ENCODE measurements around the gene RAD51D.
"Not testable (repeated sequence)": the region's sequence is repeated elsewhere in the genome, so short reads cannot be mapped to it uniquely, and the experiment has no call there.

Gene RAD51D

GRCh38 chr17:35094902-35095301 lies 24.8 kb downstream of the RAD51D start:
- DNase-seq (ENCODE audit: low read depth): no peak
- no peak for TF ChIP-seq CTCF (conservative IDR thresholded peaks at IDR 0.05; ENCODE audit: low read depth, low read length)
- no peak overlapping the region for H3K4me3 ChIP-seq (ENCODE audit: low read length)

- H3K4me3 ChIP-seq (ENCODE audit: low read length): not testable (repeated sequence)
Observed at GRCh38 chr17:35090707-35091106, 29.0 kb downstream of the RAD51D start.

GRCh38 chr17:35089586-35090296 lies 29.9 kb downstream of the RAD51D start:
- DNase-seq (ENCODE audit: low read depth): no peak
- peak overlapping the region; percentile 46 for H3K4me3 ChIP-seq (ENCODE audit: low read length)
- TF ChIP-seq CTCF (conservative IDR thresholded peaks at IDR 0.05; ENCODE audit: low read depth, low read length): peak; percentile 14

More at GRCh38 chr17:35090707-35091106, 29.0 kb downstream of the RAD51D start:
- DNase-seq (ENCODE audit: low read depth): not testable (repeated sequence)

GRCh38 chr17:35088881-35089585 lies 30.6 kb downstream of the RAD51D start:
- peak; percentile 63 for TF ChIP-seq CTCF (conservative IDR thresholded peaks at IDR 0.05; ENCODE audit: low read depth, low read length)
- no peak for DNase-seq (ENCODE audit: low read depth)
- peak overlapping the region; percentile 93 for H3K4me3 ChIP-seq (ENCODE audit: low read length)

GRCh38 chr17:35088356-35088880 lies 31.2 kb downstream of the RAD51D start:
- no peak for DNase-seq (ENCODE audit: low read depth)
- peak overlapping the region; percentile 93 for H3K4me3 ChIP-seq (ENCODE audit: low read length)
- no peak for TF ChIP-seq CTCF (conservative IDR thresholded peaks at IDR 0.05; ENCODE audit: low read depth, low read length)

GRCh38 chr17:35087731-35088355 lies 31.8 kb downstream of the RAD51D start:
- H3K4me3 ChIP-seq (ENCODE audit: low read length): peak overlapping the region; percentile 93
- TF ChIP-seq CTCF (conservative IDR thresholded peaks at IDR 0.05; ENCODE audit: low read depth, low read length): no peak
- no peak for DNase-seq (ENCODE audit: low read depth)

GRCh38 chr17:35086931-35087573 lies 32.6 kb downstream of the RAD51D start:
- no peak for TF ChIP-seq CTCF (conservative IDR thresholded peaks at IDR 0.05; ENCODE audit: low read depth, low read length)
- no peak for DNase-seq (ENCODE audit: low read depth)
- H3K4me3 ChIP-seq (ENCODE audit: low read length): peak overlapping the region; percentile 93
